SK-N-MC (cell line): Measurements from ENCODE around the gene ARMH4.

Experiments used
- EZH2 ChIP-seq: fragments of 200-600 bp; sonication (generic); IDR thresholded peaks from one replicate; pipeline ENCODE4 v1.6.1; 2017; ENCODE audit warnings: antibody characterized with exemption
- POLR2AphosphoS5 ChIP-seq: IDR thresholded peaks from 2 replicates; pipeline ENCODE4 v1.6.1; 2012; ENCODE audit warnings: mild to moderate bottlenecking, low read depth, low read length, borderline replicate concordance

DNA sequence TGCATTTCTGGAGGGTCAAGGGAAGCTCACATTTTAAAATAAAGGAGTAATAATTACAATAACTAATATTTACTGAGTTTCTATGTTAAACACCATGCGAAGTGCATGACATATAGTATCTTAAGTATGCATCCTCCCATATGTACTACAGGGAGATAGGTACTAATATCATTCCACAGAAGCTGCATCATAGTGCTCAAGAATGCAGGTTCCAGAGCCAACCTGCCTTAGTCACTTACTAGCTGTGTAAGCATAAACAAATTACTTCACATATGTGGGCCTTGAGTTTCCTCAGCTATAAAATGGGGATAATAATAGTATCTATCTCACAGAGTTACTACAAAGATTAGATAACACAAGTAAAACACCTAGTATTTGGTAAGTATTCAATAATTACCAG, 18.3 kb downstream of the ARMH4 start:
- no peak for TF ChIP-seq EZH2
- TF ChIP-seq POLR2AphosphoS5 = no peak
